ENCODE results near the gene UBASH3B.
"Not testable (repeated sequence)": the region's sequence is repeated elsewhere in the genome, so short reads cannot be mapped to it uniquely, and the experiment has no call there.

Gene UBASH3B

DNA sequence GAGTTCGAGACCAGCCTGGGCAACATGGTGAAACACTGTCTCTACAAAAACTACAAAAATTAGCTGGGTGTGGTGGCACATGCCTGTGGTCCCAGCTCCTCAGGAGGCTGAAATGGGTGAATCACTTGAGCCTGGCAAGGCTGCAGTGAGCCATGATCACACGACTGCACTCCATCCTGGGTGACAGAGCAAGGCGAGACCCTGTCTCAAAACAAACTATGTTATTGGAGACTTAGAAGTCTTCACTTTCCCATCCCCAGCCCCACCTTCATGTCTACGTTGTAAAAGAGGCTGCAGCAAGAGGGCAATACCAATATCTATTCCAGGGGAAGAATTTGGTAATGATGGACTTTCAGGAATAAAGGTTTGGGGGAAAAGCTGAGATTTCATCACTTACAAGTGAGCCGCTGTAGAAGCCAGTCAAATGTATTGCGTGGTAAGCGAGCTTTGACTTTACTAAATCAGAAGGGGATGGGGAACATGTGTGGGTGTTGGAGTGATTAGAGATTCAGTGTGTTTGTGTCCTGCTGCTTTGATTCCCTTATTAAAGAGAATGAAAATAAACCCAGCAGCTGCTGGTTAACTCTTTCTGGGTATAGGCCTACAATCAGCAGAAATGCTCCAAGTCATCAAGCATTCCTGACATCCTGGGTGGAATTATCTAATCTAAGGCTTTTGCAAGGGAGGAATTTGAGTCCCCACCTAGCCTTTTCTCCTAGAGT, 53.7 kb downstream of the UBASH3B start:
- DNase-seq (ENCODE audit: low read depth in 2 of 2), result no peak

DNA sequence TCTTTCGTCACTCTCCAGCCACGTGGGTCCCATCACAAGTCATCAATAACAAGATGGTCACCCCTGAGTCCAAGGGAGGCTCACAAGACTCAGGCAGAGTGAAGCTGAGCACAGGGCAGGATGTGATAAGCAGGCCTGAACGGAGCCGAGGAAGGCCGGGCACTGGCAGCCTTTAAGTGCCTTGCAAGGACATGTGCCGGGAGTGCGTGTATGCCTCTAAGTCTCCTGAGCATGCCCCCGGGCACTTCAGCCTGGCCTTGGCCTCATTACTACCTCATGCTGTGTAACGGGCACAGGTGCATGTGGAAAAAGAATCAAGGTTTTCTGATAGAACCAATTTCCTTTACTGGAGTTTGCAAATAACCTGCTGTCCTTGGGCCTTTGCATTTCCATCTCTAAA, 55.8 kb downstream of the UBASH3B start:
- DNase-seq (ENCODE audit: low read depth in 2 of 2), result no peak

DNA sequence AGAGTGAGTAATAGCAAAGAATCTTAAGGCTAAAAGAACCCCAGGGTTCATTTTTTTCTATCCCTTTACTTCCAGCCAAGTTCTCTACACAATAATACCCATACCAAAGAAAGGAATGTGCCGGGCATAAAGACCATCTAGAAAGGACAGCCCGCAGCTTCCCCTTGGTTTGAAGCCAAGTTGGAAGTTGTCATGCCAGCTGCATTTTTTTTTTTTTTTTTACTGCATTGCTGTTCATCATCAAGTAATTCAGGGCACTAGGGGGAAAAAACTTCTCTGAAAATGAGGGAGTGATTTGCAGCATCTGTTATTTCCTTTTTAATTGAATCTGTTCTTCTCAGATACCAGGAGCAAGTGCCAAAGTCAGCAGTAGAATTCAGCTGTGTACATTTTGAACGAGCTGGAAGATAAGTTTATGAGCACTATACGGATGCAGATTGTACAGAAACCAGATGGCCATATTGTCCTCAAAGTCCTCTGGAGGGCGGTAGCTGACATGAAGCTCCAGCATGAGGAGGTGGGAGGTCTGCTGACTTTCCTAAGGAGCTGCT, 56.4 kb downstream of the UBASH3B start:
- no peak for DNase-seq (ENCODE audit: low read depth in 2 of 2)

DNA sequence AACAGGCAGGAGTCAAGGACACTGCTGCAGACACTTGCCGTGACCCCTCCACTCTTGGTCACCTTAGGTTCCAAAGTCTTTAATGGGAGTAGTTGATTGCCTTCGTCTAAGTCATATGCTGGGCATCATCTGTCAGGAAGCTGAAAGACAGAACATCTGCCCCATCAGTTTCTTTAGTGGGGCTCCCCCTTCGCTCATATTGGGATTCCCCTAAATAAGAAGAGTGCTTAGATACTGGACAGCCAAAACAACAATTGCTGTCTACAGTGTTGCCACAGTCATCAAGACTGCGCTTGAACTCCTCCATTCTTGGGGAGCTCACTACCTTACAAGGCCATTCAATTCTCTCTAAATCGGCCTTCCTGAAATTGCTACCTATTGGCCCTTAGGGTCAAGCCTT, 58.5 kb downstream of the UBASH3B start:
- no peak for DNase-seq (ENCODE audit: low read depth in 2 of 2)

DNA sequence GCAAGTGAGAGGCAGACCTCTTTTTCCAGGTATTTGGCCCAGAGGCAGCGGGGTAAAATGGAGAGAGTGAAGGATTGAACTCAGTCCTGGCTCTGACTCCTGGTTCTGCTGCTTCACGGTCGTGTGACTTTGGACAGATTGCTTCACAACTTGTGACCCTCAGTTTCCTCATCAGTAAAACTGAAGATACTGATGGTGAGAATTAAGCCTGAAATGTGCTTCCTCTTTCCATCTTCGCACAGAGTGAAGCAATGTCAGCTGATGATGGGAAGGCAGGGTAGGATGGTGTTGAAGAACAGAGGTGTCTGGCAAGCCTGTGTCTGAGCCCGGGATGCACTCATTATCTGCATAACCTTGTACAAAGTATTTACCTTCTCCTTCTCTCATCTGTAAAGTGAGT, 59.0 kb downstream of the UBASH3B start:
- DNase-seq (ENCODE audit: low read depth in 2 of 2), result no peak

DNA sequence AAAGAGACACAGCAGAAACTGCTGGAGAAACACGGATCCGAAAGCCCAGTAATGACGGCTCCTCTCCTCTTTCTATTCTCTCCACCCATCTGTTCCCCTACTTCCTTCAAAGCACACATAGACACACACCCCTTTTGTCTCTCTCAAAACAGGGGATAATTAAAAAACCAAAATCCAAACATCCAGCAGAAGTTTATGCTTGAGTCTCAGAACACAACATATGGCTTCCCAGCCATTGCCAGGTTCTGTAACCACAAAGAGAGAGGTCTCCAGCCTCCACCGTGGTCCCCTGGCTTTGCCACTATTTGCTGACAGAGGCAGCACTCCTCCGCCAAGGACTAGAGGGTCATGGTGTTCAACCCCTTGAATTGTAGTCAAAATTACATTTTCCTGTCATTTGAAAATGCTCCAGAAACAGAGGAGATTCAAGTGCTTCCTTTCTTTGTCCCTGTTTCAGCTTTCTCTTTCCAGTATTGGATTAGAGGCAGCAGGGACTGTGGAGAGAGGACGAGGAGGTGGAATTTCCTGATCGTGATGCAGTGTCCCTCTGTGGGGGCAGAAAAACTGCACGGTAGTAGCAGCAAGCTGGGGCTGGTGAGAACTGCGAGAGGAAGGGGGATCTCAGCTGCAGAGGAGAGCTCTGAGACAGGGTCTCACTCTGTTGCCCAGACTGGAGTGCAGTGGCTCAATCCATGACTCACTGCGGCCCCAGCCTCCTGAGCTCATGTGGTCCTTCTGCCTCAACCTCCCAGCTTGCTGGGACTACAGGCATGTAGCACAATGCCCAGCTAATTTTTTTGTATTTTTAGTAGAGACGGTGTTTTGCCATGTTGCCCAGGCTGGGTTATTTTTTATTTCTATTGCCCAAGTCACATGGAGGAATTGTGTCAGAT, 60.3 kb downstream of the UBASH3B start:
- no peak for DNase-seq (ENCODE audit: low read depth in 2 of 2)

DNA sequence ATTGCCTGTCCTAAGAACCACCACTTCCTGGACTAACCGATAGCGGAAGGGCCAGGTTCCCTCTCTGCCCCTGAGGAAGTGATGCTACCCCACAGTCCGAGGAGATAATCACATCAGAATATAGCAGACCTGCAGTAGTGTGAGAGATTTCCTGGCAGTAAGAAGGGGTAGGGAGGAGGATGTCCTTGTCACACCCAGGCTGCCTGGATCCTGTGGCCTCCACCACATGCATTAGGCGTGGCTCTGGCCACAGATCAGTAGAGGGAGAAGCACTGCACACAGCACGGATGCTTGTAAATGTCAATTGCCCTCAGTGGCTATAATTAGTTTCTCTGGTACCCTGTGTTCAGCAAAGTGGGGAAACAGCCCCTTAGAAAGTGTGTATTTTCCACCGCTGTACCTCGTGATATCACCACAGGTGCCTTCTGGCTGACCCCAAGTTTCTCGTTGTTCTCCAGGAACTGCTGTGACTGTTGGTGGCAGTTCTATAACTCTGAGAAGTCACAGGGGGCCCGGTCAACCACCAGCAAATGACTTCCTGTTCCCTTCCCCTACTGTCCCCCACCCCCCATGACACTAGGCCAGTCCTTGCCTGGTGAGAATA, 61.8 kb downstream of the UBASH3B start:
- DNase-seq (ENCODE audit: low read depth in 2 of 2), result no peak

DNA sequence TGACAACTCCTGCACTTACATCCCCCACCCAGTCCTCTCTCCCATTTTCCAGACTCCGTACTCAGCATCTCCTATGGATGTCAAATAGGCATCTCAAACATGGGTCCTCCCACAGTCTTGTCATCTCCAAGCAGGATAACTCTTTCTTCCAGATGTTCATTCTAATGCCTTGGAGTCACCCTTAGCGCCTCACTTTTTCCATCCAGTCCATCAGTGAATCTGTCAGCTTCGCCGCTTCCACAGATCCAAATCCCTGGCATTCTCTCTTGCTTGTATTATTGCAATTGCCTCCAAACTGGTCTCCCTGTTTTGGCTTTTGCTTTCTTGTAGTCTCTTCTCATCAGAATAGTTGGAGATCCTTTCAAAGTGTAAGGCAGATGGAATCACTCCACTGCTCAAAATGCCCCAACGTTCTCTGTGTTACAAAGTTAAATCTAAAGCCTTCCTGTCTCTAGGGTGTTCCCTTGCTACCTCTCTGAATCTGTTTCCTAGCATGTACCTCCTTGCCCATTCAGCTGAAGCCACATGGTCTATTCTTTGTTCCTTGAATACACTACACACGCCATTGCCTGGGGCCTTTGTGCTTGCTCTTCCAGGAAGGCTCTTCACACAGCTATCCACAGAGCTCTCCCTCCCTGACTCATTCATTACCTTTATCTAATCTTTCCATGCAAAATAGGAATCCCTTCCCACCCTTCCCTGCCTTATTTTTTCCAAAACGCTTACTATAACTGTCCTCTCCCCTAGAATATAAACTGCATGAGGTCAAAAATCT, 64.8 kb downstream of the UBASH3B start:
- DNase-seq (ENCODE audit: low read depth in 2 of 2), result no peak

DNA sequence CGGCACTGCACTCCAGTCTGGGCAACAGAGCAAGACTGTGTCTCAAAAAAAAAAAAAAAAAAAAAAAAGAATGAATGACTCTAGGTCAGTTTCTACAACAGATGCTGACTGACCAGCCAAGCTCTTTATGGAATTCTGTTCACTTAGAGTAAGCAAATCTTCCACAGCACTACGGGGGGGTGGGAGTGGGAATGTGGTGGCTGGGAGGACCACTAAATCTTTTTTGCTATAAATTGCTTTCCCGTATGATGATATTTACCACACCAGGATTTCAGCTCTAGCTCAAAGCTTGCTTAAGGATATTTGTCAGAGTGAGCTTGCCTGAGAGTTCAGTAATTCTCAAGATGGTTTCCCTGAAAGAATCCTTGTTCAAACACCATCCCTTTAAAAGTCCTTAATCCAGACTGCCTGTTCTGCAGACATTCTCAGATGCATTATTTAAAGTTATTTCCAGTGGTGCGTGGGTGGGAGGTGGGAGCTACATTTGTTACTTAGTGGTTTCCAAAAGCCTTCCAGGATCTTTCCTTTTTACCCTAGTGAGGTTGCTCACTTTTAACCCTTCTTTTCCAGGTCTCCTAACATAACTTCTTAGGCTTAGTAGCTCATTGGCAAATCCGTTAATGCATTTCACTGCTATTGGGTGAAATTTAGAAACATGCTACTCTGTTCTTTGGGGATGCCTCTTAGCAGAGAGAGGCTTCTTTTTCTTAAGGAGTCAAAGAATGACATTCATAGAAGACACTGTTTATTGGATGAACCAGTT, 65.9 kb downstream of the UBASH3B start:
- no peak for DNase-seq (ENCODE audit: low read depth in 2 of 2)

DNA sequence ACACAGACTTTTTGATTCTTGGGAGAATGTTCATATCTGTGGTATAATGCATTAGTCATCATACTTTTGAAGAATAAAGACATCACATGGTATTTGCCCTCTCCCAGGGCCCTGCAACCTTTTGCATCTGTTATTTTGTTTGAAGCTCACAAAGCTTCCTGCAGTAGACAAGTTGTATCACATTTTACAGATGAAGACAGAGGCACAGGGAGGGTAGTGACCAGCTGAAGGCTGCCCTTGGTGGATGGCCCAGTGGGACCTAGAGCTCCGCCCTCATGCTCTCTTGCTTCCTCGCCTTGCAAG, 66.4 kb downstream of the UBASH3B start:
- no peak for DNase-seq (ENCODE audit: low read depth in 2 of 2)

DNA sequence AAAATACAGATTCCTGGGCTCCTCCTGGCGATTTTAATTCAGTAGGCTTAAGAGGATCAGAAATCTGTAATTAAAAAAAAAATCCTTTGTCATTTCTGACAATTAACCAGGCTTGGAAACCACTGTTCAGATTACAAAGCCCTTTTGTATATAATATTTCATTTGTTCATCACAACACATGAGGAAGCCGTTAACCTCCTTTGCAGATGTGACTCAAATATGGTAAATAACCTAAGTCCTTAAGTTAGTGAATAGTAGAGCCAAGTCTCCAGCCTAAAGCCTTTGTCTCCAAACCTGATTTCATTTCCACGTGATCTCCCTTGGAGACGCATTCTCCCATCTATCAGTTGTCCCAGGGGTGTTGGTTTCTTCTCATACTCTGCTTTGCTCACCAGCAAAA, 67.6 kb downstream of the UBASH3B start:
- DNase-seq (ENCODE audit: low read depth in 2 of 2), result no peak

DNA sequence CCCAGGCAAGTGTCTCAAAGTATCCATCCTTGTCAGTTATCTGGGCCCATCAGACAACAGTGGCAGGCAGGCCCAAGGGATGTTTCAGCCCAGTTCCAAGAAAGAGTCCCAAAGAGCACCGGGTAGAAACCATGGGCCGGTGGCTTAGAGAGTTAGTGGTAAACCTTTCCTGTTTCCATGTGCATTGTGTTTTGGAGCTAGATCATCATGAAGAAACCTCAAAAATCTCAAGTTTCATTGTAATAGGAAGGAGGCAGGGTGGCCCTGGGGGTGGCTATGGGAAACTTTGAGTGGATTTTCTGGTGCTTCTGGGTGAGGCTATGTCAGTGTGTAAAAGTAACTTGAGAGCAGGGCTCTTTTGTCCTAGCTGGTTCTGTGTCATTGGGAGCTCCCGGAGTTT, 68.1 kb downstream of the UBASH3B start:
- DNase-seq (ENCODE audit: low read depth in 2 of 2), result no peak

DNA sequence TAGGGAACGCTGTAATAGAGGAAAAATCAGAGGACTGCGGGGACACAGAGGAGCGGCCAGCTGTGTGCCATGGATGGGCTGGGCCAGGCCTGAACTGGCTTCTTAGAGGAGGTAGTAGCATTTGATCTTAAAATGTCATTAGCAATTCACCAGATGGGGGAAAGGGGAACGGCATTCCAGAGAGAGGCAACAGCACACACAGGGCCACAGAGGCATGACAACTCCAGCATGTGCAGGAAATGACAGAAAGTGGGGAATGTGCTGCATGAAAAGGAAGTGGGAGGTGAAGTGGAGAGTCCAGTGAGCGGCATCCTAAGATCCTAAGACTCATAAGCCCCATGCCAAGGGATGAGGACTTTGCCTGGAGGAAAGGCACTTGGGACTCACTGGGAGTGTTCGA, 69.0 kb downstream of the UBASH3B start:
- DNase-seq (ENCODE audit: low read depth in 2 of 2), result no peak

DNA sequence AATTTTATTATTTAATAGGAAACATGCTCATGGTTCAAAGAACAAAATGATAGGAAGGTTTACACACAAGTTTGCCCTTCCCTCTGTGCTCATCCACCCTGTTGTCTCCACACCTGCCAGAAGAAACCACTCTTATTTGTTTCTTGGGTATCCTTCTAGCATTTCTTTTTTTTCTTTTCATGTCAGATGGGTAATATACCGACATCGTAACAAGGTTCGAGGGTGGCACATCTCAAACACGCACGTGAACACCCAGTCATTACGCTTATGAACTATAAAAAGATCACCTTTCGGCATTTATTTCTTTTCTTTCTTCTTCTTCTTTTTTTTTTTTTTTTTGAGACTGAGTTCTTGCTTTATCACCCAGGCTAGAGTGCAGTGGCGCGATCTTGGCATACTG, 70.5 kb downstream of the UBASH3B start:
- no peak for DNase-seq (ENCODE audit: low read depth in 2 of 2)

DNA sequence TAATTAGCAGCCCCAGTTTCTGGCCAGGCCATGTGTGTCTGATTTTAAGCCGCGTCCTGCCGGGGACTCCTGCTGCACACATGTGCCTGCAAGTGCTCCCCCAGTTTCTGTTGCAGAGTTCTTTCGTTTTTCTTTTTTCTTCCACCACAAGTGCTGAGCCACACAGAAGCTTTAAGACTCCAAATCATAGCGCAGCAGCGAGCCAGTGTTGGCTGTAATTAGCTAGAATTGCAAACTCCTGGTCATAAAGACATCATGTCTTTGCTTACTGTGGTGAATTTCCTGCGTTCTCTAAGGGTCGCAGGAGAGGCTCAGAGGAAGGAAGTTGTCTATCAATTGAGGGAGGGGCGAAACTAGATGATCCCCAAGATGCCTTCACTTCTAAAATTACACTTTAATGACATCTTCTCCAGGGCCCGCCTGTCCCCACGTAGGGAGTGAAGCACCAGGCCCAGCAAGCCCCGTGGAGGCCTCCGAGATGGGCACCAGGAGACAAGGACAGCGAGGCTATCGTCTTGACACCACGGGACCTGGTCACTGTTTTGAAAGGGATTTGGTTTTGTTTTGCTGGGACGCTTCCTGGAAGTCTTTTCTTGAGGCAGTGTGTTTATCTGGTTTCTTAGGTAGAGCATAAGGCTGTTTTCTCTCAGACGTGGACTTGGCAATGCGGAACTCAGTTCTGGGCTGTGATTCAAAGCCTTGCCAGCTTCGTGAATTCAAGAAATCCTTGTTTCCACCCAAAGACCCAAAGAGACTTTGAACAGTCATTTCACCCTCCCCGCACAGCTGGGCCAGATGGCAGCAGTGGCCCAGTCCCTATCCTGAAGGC, 71.8 kb downstream of the UBASH3B start:
- DNase-seq (ENCODE audit: low read depth in 2 of 2), result no peak

DNA sequence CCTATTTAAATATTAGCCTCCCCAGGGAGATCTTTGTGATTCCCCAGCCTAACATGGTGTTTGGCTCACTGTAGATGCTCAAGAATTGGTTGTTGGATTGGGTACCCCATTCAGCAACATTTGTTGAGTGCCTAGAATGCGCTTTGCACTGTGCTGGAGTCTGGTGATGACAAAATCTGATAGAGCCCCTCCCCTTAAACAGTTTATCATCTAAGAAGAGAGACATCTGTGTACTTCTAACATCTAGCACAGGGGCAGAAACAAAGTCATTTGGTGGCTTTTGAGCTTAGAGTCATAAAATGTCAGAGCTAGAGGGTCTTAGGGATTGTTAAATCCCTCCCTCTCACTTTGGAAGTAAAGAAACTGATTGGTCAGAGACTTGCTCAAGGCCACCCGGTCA, 73.0 kb downstream of the UBASH3B start:
- no peak for DNase-seq (ENCODE audit: low read depth in 2 of 2)

DNA sequence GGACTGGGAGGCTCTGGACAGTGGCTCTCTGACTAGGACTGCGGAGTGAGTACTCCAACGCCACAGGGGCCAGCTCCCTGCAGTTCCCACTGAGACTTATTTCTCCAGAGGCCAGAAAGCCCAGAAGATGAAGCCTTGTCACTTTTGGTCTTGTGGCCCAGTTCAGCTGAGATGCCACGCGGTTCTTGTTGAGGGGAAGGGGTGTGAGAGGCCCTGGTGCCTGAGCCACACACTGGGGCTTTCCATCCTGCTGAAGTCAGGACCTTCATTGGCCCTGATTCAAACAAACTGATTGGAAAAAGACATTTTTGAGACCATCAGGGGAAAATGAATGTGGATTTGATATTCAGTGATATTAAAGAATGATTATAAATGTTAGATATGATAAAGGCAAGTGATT, 73.6 kb downstream of the UBASH3B start:
- no peak for DNase-seq (ENCODE audit: low read depth in 2 of 2)

DNA sequence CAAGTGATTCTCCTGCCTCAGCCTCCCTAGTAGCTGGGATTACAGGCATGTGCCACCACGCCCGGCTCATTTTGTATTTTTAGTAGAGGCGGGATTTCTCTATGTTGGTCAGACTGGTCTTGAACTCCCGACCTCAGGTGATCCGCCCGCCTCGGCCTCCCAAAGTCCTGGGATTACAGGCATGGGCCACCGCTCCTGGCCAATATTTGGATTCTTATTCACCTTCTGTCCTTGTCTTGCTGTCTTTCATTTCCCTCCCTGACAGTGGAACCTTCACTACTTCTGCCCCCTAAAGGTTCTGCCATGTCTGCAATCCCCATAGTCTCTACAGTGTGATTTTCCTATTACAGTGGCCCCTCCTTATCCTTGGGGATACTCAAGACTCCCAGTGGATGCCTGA, 75.2 kb downstream of the UBASH3B start:
- not testable (repeated sequence) for DNase-seq (ENCODE audit: low read depth in 2 of 2)

DNA sequence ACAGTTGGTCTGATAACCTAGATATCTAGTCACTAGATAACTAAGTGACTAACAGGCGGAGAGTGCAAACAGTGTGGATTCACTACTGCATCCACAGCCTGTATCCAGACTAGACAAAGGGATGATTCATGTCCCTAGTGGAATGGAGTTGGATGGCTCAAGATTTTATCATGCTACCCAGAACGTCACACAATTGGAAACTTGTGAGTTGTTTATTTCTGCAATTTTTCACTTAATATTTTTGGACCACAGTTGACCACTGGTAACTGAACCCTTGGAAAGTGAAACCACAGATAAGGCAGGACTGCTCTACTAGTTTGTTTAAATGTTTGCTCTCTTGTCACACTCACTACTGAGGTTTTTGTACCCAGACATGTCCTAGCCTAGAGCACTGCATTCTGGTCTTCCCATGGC, 76.0 kb downstream of the UBASH3B start:
- no peak for DNase-seq (ENCODE audit: low read depth in 2 of 2)

Data from stimulated activated CD8-positive, alpha-beta memory T cell treated with anti-CD3 and anti-CD28 coated beads, Interleukin-7, amount 100 ng/mL, for 1 hour (primary cell).